ENCODE data around the gene PAK1IP1. TPM values are rescaled to one million over a fixed set of nuclear protein-coding genes. Genes with fewer than 3 reads are reported as not detected.

The PAK1IP1 gene
- total RNA-seq, 1 donor from 2014 or later: 28.8 TPM

DNA sequence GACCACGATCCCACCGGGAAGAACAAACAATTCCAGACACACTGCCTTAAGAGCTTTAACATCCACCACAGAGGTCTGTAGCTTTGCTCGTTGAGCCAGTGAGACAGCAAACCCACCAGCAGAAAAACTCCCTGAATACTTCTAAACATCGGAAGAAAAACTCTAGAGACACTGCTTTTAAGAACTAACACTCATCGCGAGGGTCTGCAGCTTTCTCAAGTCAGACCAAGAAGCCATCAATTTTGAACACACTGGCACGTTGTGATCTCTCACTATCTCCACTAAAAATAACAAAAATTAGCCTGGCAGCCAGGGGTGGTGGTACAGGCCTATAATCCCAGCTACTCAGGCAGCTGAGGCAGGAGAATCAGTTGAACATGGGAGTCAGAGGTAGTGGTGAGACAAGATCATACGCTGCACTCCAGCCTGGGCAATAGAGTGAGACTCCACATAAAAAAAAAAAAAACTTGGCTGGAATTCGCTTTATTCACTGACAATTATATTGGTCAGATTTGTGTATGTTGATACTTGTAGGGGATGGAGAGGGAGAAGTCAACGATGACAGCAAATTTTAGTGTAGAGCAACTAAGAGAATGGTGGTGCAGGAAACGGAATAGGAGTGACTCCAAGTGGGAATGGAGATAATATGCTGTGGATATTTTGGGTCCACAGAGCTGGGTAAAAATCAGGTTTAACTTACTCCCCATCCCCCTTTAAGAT lies 27.2 kb downstream of the PAK1IP1 start:
- Mint-ChIP-seq H3K4me3 (peak overlapping the region; percentile 97), H3K4me1 (peaks cover 34% of the 10 kb centered on the region), H3K9me3 (no peaks in the 10 kb centered on the region), H3K27ac (peak overlapping the region; percentile 96), H3K27me3 (ENCODE audit: insufficient read depth, low read depth) (no peaks in the 10 kb centered on the region), H3K36me3 (peaks cover 8% of the 10 kb centered on the region)
- Histone ChIP-seq H2AFZ (replicated peaks) (peak overlapping the region; percentile 68), H3K4me2 (peak overlapping the region; percentile 72), H3K4me3 (peak overlapping the region; percentile 92), H3K9me3 (ENCODE audit: low read depth) (no peaks in the 10 kb centered on the region), H3K36me3 (no peaks in the 10 kb centered on the region), H3K27me3 (no peaks in the 10 kb centered on the region), H3K9ac (no peak overlapping the region), H3K4me1 (peaks cover 18% of the 10 kb centered on the region), H3K79me2 (ENCODE audit: low read depth) (peaks cover 37% of the 10 kb centered on the region), H4K20me1 (ENCODE audit: low read depth) (peaks cover 6% of the 10 kb centered on the region), H3K27ac (no peak overlapping the region), H3F3A (ENCODE audit: low read depth) (peaks cover 19% of the 10 kb centered on the region)
- TF ChIP-seq, protein P1, sequence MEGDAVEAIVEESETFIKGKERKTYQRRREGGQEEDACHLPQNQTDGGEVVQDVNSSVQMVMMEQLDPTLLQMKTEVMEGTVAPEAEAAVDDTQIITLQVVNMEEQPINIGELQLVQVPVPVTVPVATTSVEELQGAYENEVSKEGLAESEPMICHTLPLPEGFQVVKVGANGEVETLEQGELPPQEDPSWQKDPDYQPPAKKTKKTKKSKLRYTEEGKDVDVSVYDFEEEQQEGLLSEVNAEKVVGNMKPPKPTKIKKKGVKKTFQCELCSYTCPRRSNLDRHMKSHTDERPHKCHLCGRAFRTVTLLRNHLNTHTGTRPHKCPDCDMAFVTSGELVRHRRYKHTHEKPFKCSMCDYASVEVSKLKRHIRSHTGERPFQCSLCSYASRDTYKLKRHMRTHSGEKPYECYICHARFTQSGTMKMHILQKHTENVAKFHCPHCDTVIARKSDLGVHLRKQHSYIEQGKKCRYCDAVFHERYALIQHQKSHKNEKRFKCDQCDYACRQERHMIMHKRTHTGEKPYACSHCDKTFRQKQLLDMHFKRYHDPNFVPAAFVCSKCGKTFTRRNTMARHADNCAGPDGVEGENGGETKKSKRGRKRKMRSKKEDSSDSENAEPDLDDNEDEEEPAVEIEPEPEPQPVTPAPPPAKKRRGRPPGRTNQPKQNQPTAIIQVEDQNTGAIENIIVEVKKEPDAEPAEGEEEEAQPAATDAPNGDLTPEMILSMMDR (IDR thresholded peaks at IDR 0.05): no peak
- no peak for TF ChIP-seq EZH2phosphoT487 (IDR thresholded peaks at IDR 0.05)
- no peak for TF ChIP-seq EZH2 (IDR thresholded peaks at IDR 0.05)
- no peak for DNase-seq (ENCODE audit: low spot score)

DNA sequence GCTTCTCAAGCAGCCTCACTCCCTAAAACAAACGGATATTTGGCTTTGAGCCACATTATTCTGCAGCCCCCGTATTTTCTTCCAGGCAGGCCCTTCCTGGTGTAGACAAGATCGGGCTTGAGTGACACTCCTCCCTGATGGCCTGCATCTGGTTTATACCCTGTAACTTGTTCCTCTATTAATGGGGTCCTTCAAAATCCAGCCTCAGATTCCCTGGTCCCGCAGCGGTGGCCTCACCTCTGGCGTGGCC lies 27.7 kb downstream of the PAK1IP1 start:
- peaks cover 34% of the 10 kb centered on the region for H3K4me1 Mint-ChIP-seq
- H3K9ac ChIP-seq: no peak overlapping the region
- no peaks in the 10 kb centered on the region for H3K27me3 Mint-ChIP-seq (ENCODE audit: insufficient read depth, low read depth)
- H3K4me3 ChIP-seq: peak overlapping the region; percentile 92
- H3K27ac ChIP-seq: no peak overlapping the region
- H3K27ac Mint-ChIP-seq: peak overlapping the region; percentile 96
- H3K27me3 ChIP-seq: no peaks in the 10 kb centered on the region
- H4K20me1 ChIP-seq (ENCODE audit: low read depth): peaks cover 6% of the 10 kb centered on the region
- peaks cover 10% of the 10 kb centered on the region for H3K36me3 Mint-ChIP-seq
- peaks cover 19% of the 10 kb centered on the region for H3F3A ChIP-seq (ENCODE audit: low read depth)
- H3K4me2 ChIP-seq: peak overlapping the region; percentile 72
- no peaks in the 10 kb centered on the region for H3K36me3 ChIP-seq
- H3K9me3 Mint-ChIP-seq: no peaks in the 10 kb centered on the region
- peak overlapping the region; percentile 68 for H2AFZ ChIP-seq (replicated peaks)
- H3K79me2 ChIP-seq (ENCODE audit: low read depth): peaks cover 37% of the 10 kb centered on the region
- TF ChIP-seq EZH2phosphoT487 (IDR thresholded peaks at IDR 0.05) (no peak), EZH2 (IDR thresholded peaks at IDR 0.05) (no peak)
- TF ChIP-seq, protein P1 (IDR thresholded peaks at IDR 0.05): no peak
- peak overlapping the region; percentile 97 for H3K4me3 Mint-ChIP-seq
- H3K9me3 ChIP-seq (ENCODE audit: low read depth): no peaks in the 10 kb centered on the region
- H3K4me1 ChIP-seq: peaks cover 18% of the 10 kb centered on the region
- DNase-seq (ENCODE audit: low spot score): no peak

- Histone ChIP-seq H3K79me2 (ENCODE audit: low read depth) (peaks cover 37% of the 10 kb centered on the region), H3K4me1 (peaks cover 18% of the 10 kb centered on the region), H3K36me3 (no peaks in the 10 kb centered on the region), H3K27ac (peak within 1 kb of the TSS; percentile 88), H3F3A (ENCODE audit: low read depth) (peaks cover 19% of the 10 kb centered on the region), H3K4me3 (peak within 1 kb of the TSS; percentile 92), H4K20me1 (ENCODE audit: low read depth) (peaks cover 6% of the 10 kb centered on the region), H3K9me3 (ENCODE audit: low read depth) (no peaks in the 10 kb centered on the region), H2AFZ (replicated peaks) (peak within 1 kb of the TSS; percentile 74), H3K9ac (peak within 1 kb of the TSS; percentile 88), H3K27me3 (no peaks in the 10 kb centered on the region), H3K4me2 (peak within 1 kb of the TSS; percentile 83)
- peaks cover 34% of the 10 kb centered on the region for H3K4me1 Mint-ChIP-seq
- no peaks in the 10 kb centered on the region for H3K9me3 Mint-ChIP-seq
- no peaks in the 10 kb centered on the region for H3K27me3 Mint-ChIP-seq (ENCODE audit: insufficient read depth, low read depth)
- peak within 1 kb of the TSS; percentile 96 for H3K27ac Mint-ChIP-seq
- peaks cover 14% of the 10 kb centered on the region for H3K36me3 Mint-ChIP-seq
- H3K4me3 Mint-ChIP-seq: peak within 1 kb of the TSS; percentile 97
- DNase-seq (ENCODE audit: low spot score): peak; percentile 100
- TF ChIP-seq EZH2 (IDR thresholded peaks at IDR 0.05): peak; percentile 10
- TF ChIP-seq EZH2phosphoT487 (IDR thresholded peaks at IDR 0.05): no peak
These were observed 28.2 kb downstream of the PAK1IP1 start, which contains the start of gene TMEM14C for GRCh38 chr6:10722820-10723566. TMEM14C (plus strand) TSS chr6:10723070; CDS start chr6:10724614, 1,544 bp downstream.

DNA sequence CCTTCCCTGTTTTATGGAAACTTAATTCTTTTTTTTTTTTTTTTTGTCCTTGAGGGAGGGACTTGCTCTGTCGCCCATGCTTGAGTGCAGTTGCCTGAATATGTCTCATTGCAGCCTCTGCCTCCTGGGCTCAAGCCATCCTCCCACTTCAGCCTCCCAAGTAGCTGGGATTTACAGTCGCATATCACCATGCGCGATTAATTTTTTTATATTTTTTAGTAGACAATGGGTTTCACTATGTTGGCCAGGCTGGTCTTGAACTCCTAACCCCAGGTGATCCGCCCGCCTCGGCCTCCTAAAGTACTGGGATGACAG lies 28.8 kb downstream of the PAK1IP1 start:
- Histone ChIP-seq H3K4me3 (peak overlapping the region; percentile 92), H2AFZ (replicated peaks) (no peak overlapping the region), H3K27me3 (no peaks in the 10 kb centered on the region), H3K27ac (peak overlapping the region; percentile 88), H3F3A (ENCODE audit: low read depth) (peaks cover 19% of the 10 kb centered on the region), H3K9me3 (ENCODE audit: low read depth) (no peaks in the 10 kb centered on the region), H3K79me2 (ENCODE audit: low read depth) (peaks cover 37% of the 10 kb centered on the region), H3K4me1 (peaks cover 17% of the 10 kb centered on the region), H3K9ac (peak overlapping the region; percentile 88), H3K4me2 (peak overlapping the region; percentile 83), H3K36me3 (no peaks in the 10 kb centered on the region), H4K20me1 (ENCODE audit: low read depth) (peaks cover 6% of the 10 kb centered on the region)
- no peaks in the 10 kb centered on the region for H3K9me3 Mint-ChIP-seq
- H3K4me1 Mint-ChIP-seq: peaks cover 34% of the 10 kb centered on the region
- peak overlapping the region; percentile 97 for H3K4me3 Mint-ChIP-seq
- H3K27me3 Mint-ChIP-seq (ENCODE audit: insufficient read depth, low read depth): no peaks in the 10 kb centered on the region
- no peak for TF ChIP-seq EZH2 (IDR thresholded peaks at IDR 0.05)
- TF ChIP-seq EZH2phosphoT487 (IDR thresholded peaks at IDR 0.05): no peak
- TF ChIP-seq, protein P1 (IDR thresholded peaks at IDR 0.05): no peak
- DNase-seq (ENCODE audit: low spot score): no peak
- H3K36me3 Mint-ChIP-seq: peaks cover 19% of the 10 kb centered on the region
- peak overlapping the region; percentile 96 for H3K27ac Mint-ChIP-seq
